Measurements from ENCODE around the gene PCK1. TPM values are rescaled to one million over a fixed set of nuclear protein-coding genes. Genes with fewer than 3 reads are reported as not detected.

PCK1 gene
- total and polyA plus RNA-seq, 2 of the 13 experiments (the other 11 are each of a cell fraction or from before 2014, with no cell fraction given) = 6.5 to 12.6 TPM

DNA sequence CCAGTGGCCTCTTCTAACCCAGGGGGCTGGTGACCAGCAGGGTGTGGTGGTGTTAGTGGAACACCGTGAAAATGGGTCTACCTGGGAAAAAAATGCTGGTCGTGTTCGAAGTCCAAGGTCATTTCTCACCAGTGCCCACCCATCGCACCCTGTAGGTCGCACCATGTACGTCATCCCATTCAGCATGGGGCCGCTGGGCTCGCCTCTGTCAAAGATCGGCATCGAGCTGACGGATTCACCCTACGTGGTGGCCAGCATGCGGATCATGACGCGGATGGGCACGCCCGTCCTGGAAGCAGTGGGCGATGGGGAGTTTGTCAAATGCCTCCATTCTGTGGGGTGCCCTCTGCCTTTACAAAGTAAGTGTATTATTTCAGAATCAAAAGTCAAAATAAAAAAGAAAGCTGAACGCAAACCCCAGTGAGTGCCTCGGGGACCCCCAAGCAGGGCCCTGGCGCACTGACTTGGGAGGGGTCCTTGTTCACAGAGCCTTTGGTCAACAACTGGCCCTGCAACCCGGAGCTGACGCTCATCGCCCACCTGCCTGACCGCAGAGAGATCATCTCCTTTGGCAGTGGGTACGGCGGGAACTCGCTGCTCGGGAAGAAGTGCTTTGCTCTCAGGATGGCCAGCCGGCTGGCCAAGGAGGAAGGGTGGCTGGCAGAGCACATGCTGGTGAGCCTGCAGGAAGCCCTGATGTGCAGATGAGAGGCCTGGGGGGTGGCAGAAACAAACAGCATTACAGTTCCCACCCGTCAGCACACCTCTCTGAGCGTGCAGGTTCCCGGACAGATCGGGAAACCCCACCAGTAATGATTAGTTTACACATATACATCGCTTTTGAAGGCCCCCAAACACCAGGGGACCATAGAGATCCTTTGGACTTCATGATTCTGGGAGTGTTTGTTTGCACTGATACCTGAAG, 1.9 kb downstream of the PCK1 start (continued):
- TF ChIP-seq, protein P1, sequence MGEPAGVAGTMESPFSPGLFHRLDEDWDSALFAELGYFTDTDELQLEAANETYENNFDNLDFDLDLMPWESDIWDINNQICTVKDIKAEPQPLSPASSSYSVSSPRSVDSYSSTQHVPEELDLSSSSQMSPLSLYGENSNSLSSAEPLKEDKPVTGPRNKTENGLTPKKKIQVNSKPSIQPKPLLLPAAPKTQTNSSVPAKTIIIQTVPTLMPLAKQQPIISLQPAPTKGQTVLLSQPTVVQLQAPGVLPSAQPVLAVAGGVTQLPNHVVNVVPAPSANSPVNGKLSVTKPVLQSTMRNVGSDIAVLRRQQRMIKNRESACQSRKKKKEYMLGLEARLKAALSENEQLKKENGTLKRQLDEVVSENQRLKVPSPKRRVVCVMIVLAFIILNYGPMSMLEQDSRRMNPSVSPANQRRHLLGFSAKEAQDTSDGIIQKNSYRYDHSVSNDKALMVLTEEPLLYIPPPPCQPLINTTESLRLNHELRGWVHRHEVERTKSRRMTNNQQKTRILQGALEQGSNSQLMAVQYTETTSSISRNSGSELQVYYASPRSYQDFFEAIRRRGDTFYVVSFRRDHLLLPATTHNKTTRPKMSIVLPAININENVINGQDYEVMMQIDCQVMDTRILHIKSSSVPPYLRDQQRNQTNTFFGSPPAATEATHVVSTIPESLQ (CRISPR knock-in tag; conservative IDR thresholded peaks at IDR 0.05) = no peak
- TF ChIP-seq ZNF564 (CRISPR knock-in tag; IDR thresholded peaks at IDR 0.05) (no peak), GTF3A (CRISPR knock-in tag; conservative IDR thresholded peaks at IDR 0.05) (no peak), ZNF558 (CRISPR knock-in tag; IDR thresholded peaks at IDR 0.05; ENCODE audit: borderline replicate concordance) (no peak), ZNF878 (CRISPR knock-in tag; IDR thresholded peaks at IDR 0.05) (no peak), ZSCAN20 (CRISPR knock-in tag; IDR thresholded peaks at IDR 0.05; ENCODE audit: borderline replicate concordance) (no peak), MLLT10 (CRISPR knock-in tag; IDR thresholded peaks at IDR 0.05) (no peak), ZC3H13 (CRISPR knock-in tag; IDR thresholded peaks at IDR 0.05) (no peak), ZNF205 (CRISPR knock-in tag; IDR thresholded peaks at IDR 0.05) (no peak), NBN (conservative IDR thresholded peaks at IDR 0.05) (no peak), DNMT3B (CRISPR knock-in tag; conservative IDR thresholded peaks at IDR 0.05) (no peak), RXRB (CRISPR knock-in tag; IDR thresholded peaks at IDR 0.05; ENCODE audit: borderline replicate concordance) (no peak), ESRRA (CRISPR knock-in tag; IDR thresholded peaks at IDR 0.05; ENCODE audit: low read depth) (no peak), ZNF761 (CRISPR knock-in tag; conservative IDR thresholded peaks at IDR 0.05) (no peak), ZNF317 (CRISPR knock-in tag; IDR thresholded peaks at IDR 0.05) (no peak), ZSCAN9 (CRISPR knock-in tag; IDR thresholded peaks at IDR 0.05; ENCODE audit: borderline replicate concordance) (no peak)
- TF ChIP-seq, protein P2, sequence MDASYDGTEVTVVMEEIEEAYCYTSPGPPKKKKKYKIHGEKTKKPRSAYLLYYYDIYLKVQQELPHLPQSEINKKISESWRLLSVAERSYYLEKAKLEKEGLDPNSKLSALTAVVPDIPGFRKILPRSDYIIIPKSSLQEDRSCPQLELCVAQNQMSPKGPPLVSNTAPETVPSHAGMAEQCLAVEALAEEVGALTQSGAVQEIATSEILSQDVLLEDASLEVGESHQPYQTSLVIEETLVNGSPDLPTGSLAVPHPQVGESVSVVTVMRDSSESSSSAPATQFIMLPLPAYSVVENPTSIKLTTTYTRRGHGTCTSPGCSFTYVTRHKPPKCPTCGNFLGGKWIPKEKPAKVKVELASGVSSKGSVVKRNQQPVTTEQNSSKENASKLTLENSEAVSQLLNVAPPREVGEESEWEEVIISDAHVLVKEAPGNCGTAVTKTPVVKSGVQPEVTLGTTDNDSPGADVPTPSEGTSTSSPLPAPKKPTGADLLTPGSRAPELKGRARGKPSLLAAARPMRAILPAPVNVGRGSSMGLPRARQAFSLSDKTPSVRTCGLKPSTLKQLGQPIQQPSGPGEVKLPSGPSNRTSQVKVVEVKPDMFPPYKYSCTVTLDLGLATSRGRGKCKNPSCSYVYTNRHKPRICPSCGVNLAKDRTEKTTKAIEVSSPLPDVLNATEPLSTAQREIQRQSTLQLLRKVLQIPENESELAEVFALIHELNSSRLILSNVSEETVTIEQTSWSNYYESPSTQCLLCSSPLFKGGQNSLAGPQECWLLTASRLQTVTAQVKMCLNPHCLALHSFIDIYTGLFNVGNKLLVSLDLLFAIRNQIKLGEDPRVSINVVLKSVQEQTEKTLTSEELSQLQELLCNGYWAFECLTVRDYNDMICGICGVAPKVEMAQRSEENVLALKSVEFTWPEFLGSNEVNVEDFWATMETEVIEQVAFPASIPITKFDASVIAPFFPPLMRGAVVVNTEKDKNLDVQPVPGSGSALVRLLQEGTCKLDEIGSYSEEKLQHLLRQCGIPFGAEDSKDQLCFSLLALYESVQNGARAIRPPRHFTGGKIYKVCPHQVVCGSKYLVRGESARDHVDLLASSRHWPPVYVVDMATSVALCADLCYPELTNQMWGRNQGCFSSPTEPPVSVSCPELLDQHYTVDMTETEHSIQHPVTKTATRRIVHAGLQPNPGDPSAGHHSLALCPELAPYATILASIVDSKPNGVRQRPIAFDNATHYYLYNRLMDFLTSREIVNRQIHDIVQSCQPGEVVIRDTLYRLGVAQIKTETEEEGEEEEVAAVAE (CRISPR knock-in tag; IDR thresholded peaks at IDR 0.05; ENCODE audit: borderline replicate concordance) = no peak
- TF ChIP-seq, protein P3, sequence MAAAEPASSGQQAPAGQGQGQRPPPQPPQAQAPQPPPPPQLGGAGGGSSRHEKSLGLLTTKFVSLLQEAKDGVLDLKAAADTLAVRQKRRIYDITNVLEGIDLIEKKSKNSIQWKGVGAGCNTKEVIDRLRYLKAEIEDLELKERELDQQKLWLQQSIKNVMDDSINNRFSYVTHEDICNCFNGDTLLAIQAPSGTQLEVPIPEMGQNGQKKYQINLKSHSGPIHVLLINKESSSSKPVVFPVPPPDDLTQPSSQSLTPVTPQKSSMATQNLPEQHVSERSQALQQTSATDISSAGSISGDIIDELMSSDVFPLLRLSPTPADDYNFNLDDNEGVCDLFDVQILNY (CRISPR knock-in tag; conservative IDR thresholded peaks at IDR 0.05) = no peak
- TF ChIP-seq, protein P4, sequence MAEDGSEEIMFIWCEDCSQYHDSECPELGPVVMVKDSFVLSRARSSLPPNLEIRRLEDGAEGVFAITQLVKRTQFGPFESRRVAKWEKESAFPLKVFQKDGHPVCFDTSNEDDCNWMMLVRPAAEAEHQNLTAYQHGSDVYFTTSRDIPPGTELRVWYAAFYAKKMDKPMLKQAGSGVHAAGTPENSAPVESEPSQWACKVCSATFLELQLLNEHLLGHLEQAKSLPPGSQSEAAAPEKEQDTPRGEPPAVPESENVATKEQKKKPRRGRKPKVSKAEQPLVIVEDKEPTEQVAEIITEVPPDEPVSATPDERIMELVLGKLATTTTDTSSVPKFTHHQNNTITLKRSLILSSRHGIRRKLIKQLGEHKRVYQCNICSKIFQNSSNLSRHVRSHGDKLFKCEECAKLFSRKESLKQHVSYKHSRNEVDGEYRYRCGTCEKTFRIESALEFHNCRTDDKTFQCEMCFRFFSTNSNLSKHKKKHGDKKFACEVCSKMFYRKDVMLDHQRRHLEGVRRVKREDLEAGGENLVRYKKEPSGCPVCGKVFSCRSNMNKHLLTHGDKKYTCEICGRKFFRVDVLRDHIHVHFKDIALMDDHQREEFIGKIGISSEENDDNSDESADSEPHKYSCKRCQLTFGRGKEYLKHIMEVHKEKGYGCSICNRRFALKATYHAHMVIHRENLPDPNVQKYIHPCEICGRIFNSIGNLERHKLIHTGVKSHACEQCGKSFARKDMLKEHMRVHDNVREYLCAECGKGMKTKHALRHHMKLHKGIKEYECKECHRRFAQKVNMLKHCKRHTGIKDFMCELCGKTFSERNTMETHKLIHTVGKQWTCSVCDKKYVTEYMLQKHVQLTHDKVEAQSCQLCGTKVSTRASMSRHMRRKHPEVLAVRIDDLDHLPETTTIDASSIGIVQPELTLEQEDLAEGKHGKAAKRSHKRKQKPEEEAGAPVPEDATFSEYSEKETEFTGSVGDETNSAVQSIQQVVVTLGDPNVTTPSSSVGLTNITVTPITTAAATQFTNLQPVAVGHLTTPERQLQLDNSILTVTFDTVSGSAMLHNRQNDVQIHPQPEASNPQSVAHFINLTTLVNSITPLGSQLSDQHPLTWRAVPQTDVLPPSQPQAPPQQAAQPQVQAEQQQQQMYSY (CRISPR knock-in tag; IDR thresholded peaks at IDR 0.05) = no peak
